Fibroblast of the aortic adventitia (primary cell): ENCODE results near the gene CREB3L1. TPM values are rescaled to one million over a fixed set of nuclear protein-coding genes. Genes with fewer than 3 reads are reported as not detected.

Source experiments
- DNase-seq: peaks from one replicate; pipeline ENCODE4 v3.0.0-alpha.2; 2010; ENCODE audit warnings: low read depth
- H3K4me3 ChIP-seq: 2 replicates; pipeline ENCODE4 v1.5.1; 2011; ENCODE audit warnings: low read depth, mild to moderate bottlenecking, control low read depth, low read length, moderate library complexity
- CTCF ChIP-seq: IDR thresholded peaks from 2 replicates; pipeline ENCODE4 v1.5.1; 2011; ENCODE audit warnings: mild to moderate bottlenecking, low read length, control low read depth, inconsistent platforms; ENCODE audit not compliant: insufficient read depth
- total RNA-seq: library from RNA; depleted of rRNA; stranded (reverse); fragments of >200 nt; gene quantifications from 2 replicates; pipeline ENCODE4 v1.2.3, GENCODE V29; 2012; ENCODE audit warnings: low replicate concordance

The CREB3L1 gene
- total RNA-seq, 1 donor: 37.5 TPM

DNA sequence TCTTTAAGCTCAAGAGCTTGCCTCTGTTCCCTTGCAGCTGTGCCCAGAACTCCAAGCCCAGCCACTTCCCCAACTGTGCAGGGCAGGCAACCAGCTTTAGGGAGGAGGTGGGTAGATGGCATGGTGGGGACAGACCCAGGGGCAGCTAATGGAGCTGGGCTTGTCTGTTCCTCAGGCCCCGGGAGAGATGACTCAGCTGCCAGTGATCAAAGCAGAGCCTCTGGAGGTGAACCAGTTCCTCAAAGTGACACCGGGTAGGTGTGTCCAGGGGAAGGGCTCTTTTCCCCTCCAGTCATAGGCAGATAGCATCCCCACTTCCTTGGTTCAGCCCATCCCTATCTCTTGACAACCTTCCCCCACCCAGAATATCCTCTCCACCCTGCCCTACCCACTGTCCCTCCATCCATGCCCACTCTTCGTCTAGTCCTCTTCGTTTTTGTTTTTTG is 32.4 kb downstream of the CREB3L1 start:
- TF ChIP-seq CTCF: no peak
- DNase-seq: no peak
- no peak overlapping the region for H3K4me3 ChIP-seq

DNA sequence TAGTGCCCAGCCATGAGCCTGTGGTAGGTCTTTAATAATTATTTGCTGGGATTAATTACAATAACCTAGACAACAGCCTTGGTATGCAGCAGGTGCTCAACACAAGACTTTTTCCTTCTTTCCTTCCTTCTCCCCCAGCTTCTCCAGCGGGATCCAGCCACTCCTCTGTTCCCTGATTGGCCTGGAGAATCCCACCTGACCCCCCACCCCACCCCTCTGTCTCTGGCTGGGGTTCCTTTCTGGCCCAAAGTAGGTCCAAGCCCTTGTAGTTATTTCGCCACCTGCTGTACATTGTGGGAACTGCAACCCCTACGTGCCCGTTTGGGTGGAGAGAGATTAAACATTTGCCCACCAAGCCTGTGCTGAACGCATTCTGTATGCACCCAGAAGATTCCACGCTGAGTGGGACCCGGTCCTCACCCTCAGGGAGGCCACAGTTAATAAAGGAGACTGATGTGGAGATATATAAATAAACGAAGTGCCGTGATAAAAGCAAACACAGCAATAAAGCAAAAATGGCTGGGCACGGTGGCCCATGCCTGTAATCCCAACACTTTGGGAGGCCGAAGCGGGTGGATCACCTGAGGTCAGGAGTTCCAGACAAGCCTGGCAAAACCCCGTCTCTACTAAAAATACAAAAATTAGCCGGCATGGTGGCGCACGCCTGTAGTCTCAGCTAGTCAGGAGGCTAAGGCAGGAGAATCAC is 37.7 kb downstream of the CREB3L1 start:
- peak; percentile 93 for TF ChIP-seq CTCF
- peak; percentile 84 for DNase-seq
- no peak overlapping the region for H3K4me3 ChIP-seq

DNA sequence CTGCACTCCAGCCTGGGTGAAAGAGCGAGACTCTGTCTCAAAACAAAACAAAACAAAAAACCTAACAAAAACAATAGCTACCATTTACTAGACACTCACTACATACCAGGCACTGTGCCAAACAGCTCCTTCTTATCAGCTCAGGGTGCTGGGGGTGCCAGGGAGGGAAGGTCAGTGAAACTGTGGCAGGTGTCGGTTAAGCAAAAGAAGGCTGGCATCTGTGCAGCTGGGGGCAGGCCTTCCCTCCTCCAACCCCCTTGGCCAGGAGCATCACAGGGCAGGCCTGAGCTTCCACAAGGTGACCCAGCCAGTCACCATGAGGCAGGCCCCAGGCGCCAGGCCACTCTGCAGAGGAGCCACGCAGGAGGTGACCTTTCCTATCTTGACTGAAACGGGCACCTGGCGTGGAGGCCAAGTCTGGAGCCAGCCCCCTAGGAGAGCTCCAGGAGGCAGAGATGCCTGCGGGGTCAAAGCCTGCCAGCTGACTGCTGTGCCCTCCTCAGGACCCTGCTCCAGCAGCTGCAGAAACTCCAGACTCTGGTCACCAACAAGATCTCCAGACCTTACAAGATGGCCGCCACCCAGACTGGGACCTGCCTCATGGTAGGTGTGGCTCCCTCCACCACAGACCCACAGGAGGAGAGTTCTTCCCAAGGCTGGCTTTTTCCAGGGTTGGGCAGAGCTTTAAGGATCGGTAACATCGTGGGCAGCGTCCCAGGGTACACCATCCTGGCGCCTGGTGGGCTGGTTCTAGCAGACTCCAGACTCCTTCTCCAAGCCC is 38.5 kb downstream of the CREB3L1 start:
- DNase-seq: no peak
- no peak overlapping the region for H3K4me3 ChIP-seq

GRCh38 chr11:46319074-46319453 is 41.6 kb downstream of the CREB3L1 start:
- no peak overlapping the region for H3K4me3 ChIP-seq
- no peak for DNase-seq
- no peak for TF ChIP-seq CTCF

More for the DNA sequence above, 38.5 kb downstream of the CREB3L1 start:
- no peak for TF ChIP-seq CTCF

- no peak for DNase-seq
- TF ChIP-seq CTCF: no peak
- no peak overlapping the region for H3K4me3 ChIP-seq
Observed at GRCh38 chr11:46321757-46322156, 44.3 kb downstream of the CREB3L1 start.

- H3K4me3 ChIP-seq: no peak overlapping the region
- DNase-seq: peak; percentile 31
- TF ChIP-seq CTCF: peak; percentile 48
Observed at GRCh38 chr11:46322759-46323158, 45.3 kb downstream of the CREB3L1 start.
